HepG2 (cell line): Measurements from ENCODE around the gene ABT1. TPM values are rescaled to one million over a fixed set of nuclear protein-coding genes. Genes with fewer than 3 reads are reported as not detected.
A peak's percentile ranks its signal among the peaks of the same experiment; 100 is the strongest.

ENCODE experiments used
- ATAC-seq: fragments of 200-7000 bp; cut with Tn5 transposase; 3 replicates; pipeline ENCODE4 v1.9.1; 2020; ENCODE audit warnings: mild to moderate bottlenecking, moderate library complexity
- BruUV-seq: library from RNA; stranded (reverse); fragments of 400-500 nt; replicated peaks from 2 replicates; lab custom pipeline; 2021; lab: Mats Ljungman, UMichigan
- CTCF ChIA-PET: fragments of 300-600 bp; formaldehyde crosslinking; extraction: SDS; loops from one replicate; lab custom pipeline; 2021; ENCODE audit warnings: low total read pairs, inconsistent platforms, low intra/inter-chr PET ratio; lab: Yijun Ruan, JAX
- POLR2A ChIA-PET: fragments of 350-600 bp; sonication (Branson Sonifier 250); formaldehyde crosslinking; loops from one replicate; lab custom pipeline; 2020; ENCODE audit warnings: antibody characterized with exemption, inconsistent platforms; lab: Yijun Ruan, JAX
- DNase-seq: peaks from one replicate; pipeline ENCODE4 v3.0.0-alpha.2; 2015; ENCODE audit warnings: low spot score
- FAIRE-seq: peaks from 3 replicates; lab custom pipeline; 2011; peaks lifted over from hg19 to GRCh38; lab: Jason Lieb, UNC
- H2AFZ ChIP-seq: one replicate; pipeline ENCODE4 v1.6.1; 2011; ENCODE audit warnings: low read length, inconsistent platforms
- H3K27ac ChIP-seq: fragments of 300-600 bp; 3 replicates; pipeline ENCODE4 v1.8.0; 2011; ENCODE audit warnings: mixed run types, mild to moderate bottlenecking, mixed read lengths, low read length, inconsistent platforms; ENCODE audit not compliant: insufficient read depth; ENCODE audit errors: extremely low read length
- H3K27me3 ChIP-seq, 2 experiments: fragments of 200-600 bp in 1 of 2; 2 replicates in 1 of 2; 3 replicates in 1 of 2; pipeline versions ENCODE4 v1.6.0 to v1.8.0; 2011; ENCODE audit warnings: low read length in 2 of 2, mild to moderate bottlenecking in 2 of 2, moderate library complexity in 2 of 2, inconsistent platforms in 1 of 2; ENCODE audit not compliant: insufficient read depth in 2 of 2, control insufficient read depth in 1 of 2
- H3K36me3 ChIP-seq, 2 experiments: fragments of 200-600 bp in 1 of 2; replicated peaks in 1 of 2; 2 replicates in 1 of 2; 3 replicates in 1 of 2; pipeline versions ENCODE4 v1.5.1 to v1.8.0; 2011; ENCODE audit warnings: low read length in 2 of 2, inconsistent platforms in 1 of 2; ENCODE audit not compliant: insufficient read depth in 2 of 2, control insufficient read depth in 1 of 2
- H3K4me1 ChIP-seq: 2 replicates; pipeline ENCODE4 v1.5.1; 2012; ENCODE audit warnings: low read length, inconsistent platforms; ENCODE audit not compliant: insufficient read depth
- H3K4me2 ChIP-seq: 2 replicates; pipeline ENCODE4 v1.6.0; 2011; ENCODE audit warnings: low read depth, low read length, inconsistent platforms
- H3K4me3 ChIP-seq, 3 experiments: fragments of 200-600 bp in 1 of 3; sonication (generic), shearing (Covaris generic) in 1 of 3; replicated peaks in 1 of 3; 2 replicates each; pipeline ENCODE4 v1.5.1; 2011 to 2016; ENCODE audit warnings: low read length in 3 of 3, inconsistent platforms in 2 of 3, low read depth in 2 of 3, mild to moderate bottlenecking in 2 of 3, control low read depth in 1 of 3, mixed read lengths in 1 of 3; ENCODE audit not compliant: insufficient read depth in 1 of 3
- H3K79me2 ChIP-seq: one replicate; pipeline ENCODE4 v1.6.1; 2011; ENCODE audit warnings: low read length, inconsistent platforms; ENCODE audit not compliant: insufficient read depth
- H3K9ac ChIP-seq: 2 replicates; pipeline ENCODE4 v1.6.0; 2011; ENCODE audit warnings: mild to moderate bottlenecking, low read depth, low read length, inconsistent platforms; ENCODE audit not compliant: insufficient read depth
- H3K9me3 ChIP-seq: 2 replicates; pipeline ENCODE4 v1.5.1; 2012; ENCODE audit warnings: mild to moderate bottlenecking, low read length
- H4K20me1 ChIP-seq: 2 replicates; pipeline ENCODE4 v1.6.0; 2011; ENCODE audit warnings: inconsistent platforms, mild to moderate bottlenecking, low read length, moderate library complexity; ENCODE audit not compliant: insufficient read depth
- CTCF ChIP-seq: sonication (generic); formaldehyde crosslinking; IDR thresholded peaks from 2 replicates; pipeline ENCODE4 v1.5.0; 2020; ENCODE audit warnings: mild to moderate bottlenecking, missing genetic modification reagents, moderate library complexity
- IRF2 ChIP-seq: IDR thresholded peaks from 2 replicates; pipeline ENCODE4 v1.6.1; 2018; ENCODE audit warnings: missing genetic modification reagents, missing compliant biosample characterization
- KAT8 ChIP-seq: IDR thresholded peaks from 2 replicates; pipeline ENCODE4 v1.6.1; 2016; ENCODE audit warnings: missing genetic modification reagents, missing compliant biosample characterization
- KDM2A ChIP-seq: sonication (generic); formaldehyde crosslinking; IDR thresholded peaks from 2 replicates; pipeline ENCODE4 v1.4.0; 2020; ENCODE audit warnings: low read depth, missing genetic modification reagents, borderline replicate concordance
- KDM4B ChIP-seq: sonication (generic); formaldehyde crosslinking; IDR thresholded peaks from 2 replicates; pipeline ENCODE4 v1.4.0; 2020; ENCODE audit warnings: missing genetic modification reagents
- MYC ChIP-seq: sonication (generic); formaldehyde crosslinking; IDR thresholded peaks from 2 replicates; pipeline ENCODE4 v1.9.0; 2021; ENCODE audit warnings: missing genetic modification reagents, borderline replicate concordance
- SP140L ChIP-seq: sonication (generic); formaldehyde crosslinking; IDR thresholded peaks from 2 replicates; pipeline ENCODE4 v1.4.0; 2020; ENCODE audit warnings: missing genetic modification reagents, borderline replicate concordance
- STAG1 ChIP-seq: sonication (generic); formaldehyde crosslinking; IDR thresholded peaks from 2 replicates; pipeline ENCODE4 v1.4.0; 2020; ENCODE audit warnings: missing genetic modification reagents
- TARDBP ChIP-seq: sonication (generic); formaldehyde crosslinking; IDR thresholded peaks from 2 replicates; pipeline ENCODE4 v1.8.0; 2022; ENCODE audit warnings: mild to moderate bottlenecking, missing genetic modification reagents
- THAP11 ChIP-seq: IDR thresholded peaks from 2 replicates; pipeline ENCODE4 v1.6.1; 2016; ENCODE audit warnings: missing biosample characterization, missing genetic modification reagents
- ZKSCAN1 ChIP-seq: fragments of 150-350 bp; IDR thresholded peaks from 2 replicates; pipeline ENCODE4 v1.6.1; 2014; ENCODE audit warnings: low read length
- ZNF101 ChIP-seq: sonication (generic); formaldehyde crosslinking; IDR thresholded peaks from 2 replicates; pipeline ENCODE4 v1.4.0; 2020; ENCODE audit warnings: mild to moderate bottlenecking, low read depth, missing genetic modification reagents, borderline replicate concordance
- ZNF337 ChIP-seq: sonication (generic); formaldehyde crosslinking; IDR thresholded peaks from 2 replicates; pipeline ENCODE4 v1.5.1; 2020; ENCODE audit warnings: missing genetic modification reagents, low read depth, mild to moderate bottlenecking, borderline replicate concordance
- ZNF790 ChIP-seq: sonication (generic); formaldehyde crosslinking; IDR thresholded peaks from 2 replicates; pipeline ENCODE4 v1.8.0; 2022; ENCODE audit warnings: missing genetic modification reagents, mild to moderate bottlenecking, borderline replicate concordance
- WGBS: methylation state at CpG from one replicate; pipeline ENCODE4 v1.1.6; 2017; ENCODE audit warnings: low lambda C conversion rate; 5-methylcytosine and 5-hydroxymethylcytosine counted together
- in situ Hi-C: cut with HindIII; loops from 2 replicates; pipeline ENCODE4 v1.10.0; 2017; ENCODE audit warnings: low pct_unique_long_range_greater_than_20kb; ENCODE audit not compliant: extremely low pct_ligation_motif_present
- intact Hi-C: fragments of 100-400 bp; cut with micrococcal nuclease; formaldehyde crosslinking; loops from one replicate; pipeline ENCODE4 v1.10.0; 2022; ENCODE audit not compliant: unreplicated experiment
- polyA plus RNA-seq, 8 experiments: library from polyadenylated mRNA; depleted of rRNA in 3 of 8; stranded (reverse) in 7 of 8; unstranded in 1 of 8; fragments of >200 nt; fragmentation: Illumina TruSeq in 4 of 8; extraction: Trizol in 4 of 8; gene quantifications; 2 replicates each; pipeline versions ENCODE4 v1.2.1 to v1.2.3, GENCODE V29; 2011 to 2016; ENCODE audit warnings: low read depth in 4 of 8, missing spikeins in 1 of 8, mixed read lengths in 1 of 8; ENCODE audit not compliant: insufficient read depth in 1 of 8
- total RNA-seq, 5 experiments: library from RNA; depleted of rRNA; stranded (reverse); fragments of >200 nt; fragmentation: Illumina TruSeq; extraction: Trizol; gene quantifications; 2 replicates each; pipeline ENCODE4 v1.2.3, GENCODE V29; 2016; ENCODE audit warnings: low read depth in 1 of 5

The ABT1 gene
- total and polyA plus RNA-seq, 2 of the 13 experiments (the other 11 are each of a cell fraction or from before 2014, with no cell fraction given), result 38.4 TPM

GRCh38 chr6:26607434-26608230, 10.9 kb downstream of the ABT1 start (continued):
- TF ChIP-seq KDM2A, result 0 out of 2 replicates have a peak, but pooled peaks have one; percentile 24
- TF ChIP-seq IRF2, result peak; percentile 71
- TF ChIP-seq KDM4B (CRISPR knock-in tag), result peak; percentile 34; the same call in 1 of the 2 replicates
- no peak for TF ChIP-seq ZNF790 (CRISPR knock-in tag)
- TF ChIP-seq THAP11 (CRISPR knock-in tag), result peak; percentile 36; the same call in 1 of the 2 replicates
- TF ChIP-seq STAG1, result peak; percentile 97
- peak; percentile 66; the same call in 1 of the 2 replicates for TF ChIP-seq TARDBP (CRISPR knock-in tag)
- peak; percentile 91 for TF ChIP-seq CTCF (CRISPR knock-in tag)
- peak; percentile 42; the same call in 1 of the 2 replicates for TF ChIP-seq KAT8 (CRISPR knock-in tag)
- TF ChIP-seq ZNF101 (CRISPR knock-in tag), result no peak
- TF ChIP-seq, all 625 proteins: peak for 34

GRCh38 chr6:26609463-26609862, 12.7 kb downstream of the ABT1 start:
- H3K4me3 ChIP-seq, result no peak overlapping the region
- H3K9ac ChIP-seq, result no peak overlapping the region
- H3K4me2 ChIP-seq, result no peak overlapping the region
- WGBS, result 24% methylated on average over 3 of the region's 3 CpGs
- peaks cover 5% of the 10 kb centered on the region; the same call in 1 of the 2 replicates for H3K4me1 ChIP-seq
- intact Hi-C loops (no loop called here), in situ Hi-C loops (no loop called here)
- H3K9me3 ChIP-seq, result no peaks in the 10 kb centered on the region
- no peaks in the 10 kb centered on the region for H3K79me2 ChIP-seq
- no peaks in the 10 kb centered on the region for H3K36me3 ChIP-seq
- ATAC-seq, result no peak
- BruUV-seq, result no TSS peak
- DNase-seq, result no peak
- CTCF ChIA-PET, result interaction anchor here (4.8 kb wide), 1 partner anchor 469 kb away, joined by 66 read pairs; no protein-coding TSS in a partner anchor
- H3K27ac ChIP-seq, result no peak overlapping the region
- no peak for FAIRE-seq
- H4K20me1 ChIP-seq, result no peaks in the 10 kb centered on the region
- POLR2A ChIA-PET, result no interaction called here
- H2AFZ ChIP-seq, result no peak overlapping the region
- H3K27me3 ChIP-seq, result peaks cover 3 to 15% of the 10 kb centered on the region in 2 experiments; a peak in 4 of 5 replicates
- TF ChIP-seq ZKSCAN1 (no peak), SP140L (CRISPR knock-in tag) (no peak), ZNF337 (no peak), MYC (CRISPR knock-in tag) (no peak)
